Tibial artery (tissue), 4 donors: ENCODE data around the gene ANP32B.
"Not testable (repeated sequence)": the region's sequence is repeated elsewhere in the genome, so short reads cannot be mapped to it uniquely, and the experiment has no call there.

Source experiments
- DNase-seq, 2 donors: peaks; one replicate each; pipeline ENCODE4 v3.0.0-alpha.2; 2019
- H3K27ac ChIP-seq, 2 donors: fragments of 200-600 bp; sonication (generic) in 1 of 2; 1 replicate in 1 of 2; 2 replicates in 1 of 2; pipeline ENCODE4 v1.5.1; 2018 to 2019; ENCODE audit warnings: mild to moderate bottlenecking in 1 of 2
- H3K27me3 ChIP-seq, 2 donors: fragments of 200-600 bp; sonication (generic) in 1 of 2; one replicate each; pipeline versions ENCODE4 v1.5.1 to v1.6.0; 2016 to 2019
- H3K36me3 ChIP-seq, 3 donors: fragments of 200-600 bp; sonication (generic) in 2 of 3; one replicate each; pipeline ENCODE4 v1.5.1; 2016 to 2019; ENCODE audit warnings: mild to moderate bottlenecking in 2 of 3
- H3K4me1 ChIP-seq, 4 donors: fragments of 200-600 bp; sonication (generic) in 2 of 4; 1 replicate in 3 of 4; 2 replicates in 1 of 4; pipeline ENCODE4 v1.5.1; 2016 to 2019
- H3K4me3 ChIP-seq, 2 donors: fragments of 200-600 bp; sonication (generic) in 1 of 2; 1 replicate in 1 of 2; 2 replicates in 1 of 2; pipeline ENCODE4 v1.5.1; 2018 to 2019; ENCODE audit warnings: mild to moderate bottlenecking in 2 of 2
- H3K9me3 ChIP-seq, 3 donors: fragments of 200-600 bp; sonication (generic) in 1 of 3; one replicate each; pipeline ENCODE4 v1.5.1; 2016 to 2019
- intact Hi-C: fragments of 100-400 bp; cut with DNase I; formaldehyde crosslinking; loops from one replicate; pipeline ENCODE4 v1.15.0; 2023; ENCODE audit warnings: low total_unique reads
- TF ChIP-seq, protein P1 (sequence below), 2 experiments: fragments of 200-600 bp in 1 of 2; fragments of 450-650 bp in 1 of 2; IDR thresholded peaks; one replicate each; pipeline ENCODE4 v1.5.1; 2017 to 2019; ENCODE audit warnings: antibody characterized with exemption in 2 of 2, mild to moderate bottlenecking in 1 of 2, moderate library complexity in 1 of 2

Gene ANP32B

DNA sequence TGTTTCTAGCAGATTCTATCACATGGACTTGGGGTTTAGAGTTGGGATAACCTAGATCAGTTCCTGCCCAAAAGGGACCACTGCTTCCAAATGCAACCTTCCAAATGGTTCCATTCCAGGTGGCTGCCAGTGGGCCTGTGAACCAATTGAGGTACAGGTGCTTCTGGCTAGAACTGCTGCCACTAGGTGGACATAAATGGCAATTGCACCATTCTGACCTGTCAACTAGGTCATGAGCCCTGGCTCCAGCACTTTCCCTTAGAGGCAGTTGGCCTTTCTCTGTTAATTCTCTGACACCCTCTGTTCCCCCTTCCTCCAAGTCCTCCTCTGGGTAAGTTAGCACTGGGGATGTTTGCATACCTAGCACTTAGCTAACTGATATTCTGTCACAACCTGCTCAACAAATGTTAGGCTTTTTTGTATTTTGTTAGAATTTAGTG lies 28.6 kb upstream of the ANP32B start:
- Histone ChIP-seq H3K36me3 (no peaks in the 10 kb centered on the region), H3K4me1 (no peaks in the 10 kb centered on the region), H3K27me3 (peaks cover 0 to 16% of the 10 kb centered on the region in 2 donors), H3K9me3 (peaks cover 0 to 13% (median 13%) of the 10 kb centered on the region in 3 donors), H3K4me3 (no peak overlapping the region), H3K27ac (no peak overlapping the region)
- TF ChIP-seq, protein P1, sequence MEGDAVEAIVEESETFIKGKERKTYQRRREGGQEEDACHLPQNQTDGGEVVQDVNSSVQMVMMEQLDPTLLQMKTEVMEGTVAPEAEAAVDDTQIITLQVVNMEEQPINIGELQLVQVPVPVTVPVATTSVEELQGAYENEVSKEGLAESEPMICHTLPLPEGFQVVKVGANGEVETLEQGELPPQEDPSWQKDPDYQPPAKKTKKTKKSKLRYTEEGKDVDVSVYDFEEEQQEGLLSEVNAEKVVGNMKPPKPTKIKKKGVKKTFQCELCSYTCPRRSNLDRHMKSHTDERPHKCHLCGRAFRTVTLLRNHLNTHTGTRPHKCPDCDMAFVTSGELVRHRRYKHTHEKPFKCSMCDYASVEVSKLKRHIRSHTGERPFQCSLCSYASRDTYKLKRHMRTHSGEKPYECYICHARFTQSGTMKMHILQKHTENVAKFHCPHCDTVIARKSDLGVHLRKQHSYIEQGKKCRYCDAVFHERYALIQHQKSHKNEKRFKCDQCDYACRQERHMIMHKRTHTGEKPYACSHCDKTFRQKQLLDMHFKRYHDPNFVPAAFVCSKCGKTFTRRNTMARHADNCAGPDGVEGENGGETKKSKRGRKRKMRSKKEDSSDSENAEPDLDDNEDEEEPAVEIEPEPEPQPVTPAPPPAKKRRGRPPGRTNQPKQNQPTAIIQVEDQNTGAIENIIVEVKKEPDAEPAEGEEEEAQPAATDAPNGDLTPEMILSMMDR (IDR thresholded peaks at IDR 0.05): peak in 1 of 2 experiments; percentile 14
- intact Hi-C loops: no loop called here
- no peak for DNase-seq

DNA sequence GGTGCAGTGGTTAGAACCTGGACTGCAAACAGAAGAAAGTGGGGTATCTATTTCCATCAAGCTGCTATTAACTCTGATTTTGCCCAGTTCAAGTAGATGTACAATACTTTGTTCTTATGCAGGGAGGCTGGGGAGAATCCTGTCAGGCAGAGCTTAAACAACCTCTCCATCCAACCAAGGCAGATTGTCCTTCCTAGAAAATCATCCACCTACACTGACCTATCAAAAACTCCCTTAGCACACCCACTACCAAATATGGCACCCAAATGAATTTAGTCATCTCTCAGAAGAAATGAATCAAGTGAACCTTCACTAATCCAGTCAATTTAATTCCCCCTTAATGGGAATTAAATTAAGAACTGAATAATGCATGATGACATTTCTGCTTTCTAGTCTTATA lies 26.8 kb upstream of the ANP32B start:
- H3K27ac ChIP-seq: no peak overlapping the region
- TF ChIP-seq, protein P1 (IDR thresholded peaks at IDR 0.05): no peak
- peaks cover 0 to 7% of the 10 kb centered on the region in 2 donors for H3K27me3 ChIP-seq
- intact Hi-C loops: no loop called here
- peaks cover 0 to 5% (median 4%) of the 10 kb centered on the region in 3 donors for H3K9me3 ChIP-seq
- DNase-seq: no peak
- H3K4me3 ChIP-seq: no peak overlapping the region
- no peaks in the 10 kb centered on the region for H3K36me3 ChIP-seq
- H3K4me1 ChIP-seq: no peaks in the 10 kb centered on the region

DNA sequence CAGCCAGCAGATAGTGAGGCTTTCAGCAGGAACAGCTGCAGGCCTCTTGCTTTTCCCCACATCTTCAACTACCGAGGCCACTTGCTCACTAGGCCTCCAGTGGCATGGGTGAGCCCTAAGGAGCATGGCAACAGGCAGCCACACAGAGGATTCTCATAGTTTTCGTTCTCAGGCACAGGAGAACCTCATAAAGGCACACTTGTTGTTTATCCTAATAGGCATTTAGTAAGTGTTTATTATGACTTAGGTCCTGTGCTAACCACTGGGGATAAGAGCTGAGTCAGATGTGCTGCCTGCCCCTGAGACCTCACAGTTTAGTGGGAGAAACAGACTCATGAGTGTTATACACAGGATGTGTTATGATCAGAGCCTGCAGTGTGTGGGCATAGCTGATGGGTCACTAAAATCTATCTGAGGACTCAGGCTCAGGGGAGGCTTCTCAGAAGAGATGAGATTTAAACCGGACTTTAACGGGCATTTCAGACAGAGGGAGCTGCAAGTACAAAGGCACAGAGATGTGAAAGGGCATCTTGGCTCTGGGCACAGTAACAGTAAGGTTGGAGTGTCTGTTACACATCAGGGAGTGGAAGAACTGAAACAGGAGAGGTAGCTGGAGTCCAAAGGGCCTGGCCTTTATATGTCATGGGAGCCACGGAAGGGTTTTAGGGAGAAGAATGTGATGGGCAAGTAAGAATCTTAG lies 24.2 kb upstream of the ANP32B start:
- no peak overlapping the region for H3K27ac ChIP-seq
- DNase-seq: no peak

DNA sequence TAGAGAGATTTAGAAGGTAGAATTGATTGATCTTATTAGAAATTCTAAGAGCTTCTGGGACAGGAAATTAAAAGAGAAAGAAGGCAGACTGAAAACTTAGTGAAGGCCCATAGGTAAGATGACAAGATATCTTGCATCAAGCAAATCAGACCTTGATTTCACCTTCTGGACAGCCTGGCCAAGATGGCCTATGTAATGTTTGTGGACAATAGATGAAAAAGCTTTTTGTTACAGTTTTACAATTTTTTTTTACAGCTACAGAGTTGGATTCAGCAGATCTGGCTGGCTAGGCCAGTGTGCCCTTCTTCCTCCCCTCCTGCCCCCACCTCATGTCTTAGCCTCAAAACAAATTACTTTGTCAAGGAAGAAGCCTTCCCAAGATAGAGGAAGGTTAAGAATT lies 23.6 kb upstream of the ANP32B start:
- no peak for DNase-seq
- intact Hi-C loops: no loop called here
- H3K4me1 ChIP-seq: no peaks in the 10 kb centered on the region
- TF ChIP-seq, protein P1 (IDR thresholded peaks at IDR 0.05): no peak
- H3K36me3 ChIP-seq: no peaks in the 10 kb centered on the region
- no peaks in the 10 kb centered on the region for H3K9me3 ChIP-seq
- H3K27me3 ChIP-seq: peaks cover 0 to 2% of the 10 kb centered on the region in 2 donors
- no peak overlapping the region for H3K4me3 ChIP-seq
- H3K27ac ChIP-seq: no peak overlapping the region

More for the DNA sequence above, 24.2 kb upstream of the ANP32B start:
- H3K4me1 ChIP-seq: no peaks in the 10 kb centered on the region
- H3K36me3 ChIP-seq: no peaks in the 10 kb centered on the region
- H3K9me3 ChIP-seq: no peaks in the 10 kb centered on the region
- H3K27me3 ChIP-seq: peaks cover 0 to 2% of the 10 kb centered on the region in 2 donors
- intact Hi-C loops: no loop called here
- H3K4me3 ChIP-seq: no peak overlapping the region
- TF ChIP-seq, protein P1 (IDR thresholded peaks at IDR 0.05): no peak

DNA sequence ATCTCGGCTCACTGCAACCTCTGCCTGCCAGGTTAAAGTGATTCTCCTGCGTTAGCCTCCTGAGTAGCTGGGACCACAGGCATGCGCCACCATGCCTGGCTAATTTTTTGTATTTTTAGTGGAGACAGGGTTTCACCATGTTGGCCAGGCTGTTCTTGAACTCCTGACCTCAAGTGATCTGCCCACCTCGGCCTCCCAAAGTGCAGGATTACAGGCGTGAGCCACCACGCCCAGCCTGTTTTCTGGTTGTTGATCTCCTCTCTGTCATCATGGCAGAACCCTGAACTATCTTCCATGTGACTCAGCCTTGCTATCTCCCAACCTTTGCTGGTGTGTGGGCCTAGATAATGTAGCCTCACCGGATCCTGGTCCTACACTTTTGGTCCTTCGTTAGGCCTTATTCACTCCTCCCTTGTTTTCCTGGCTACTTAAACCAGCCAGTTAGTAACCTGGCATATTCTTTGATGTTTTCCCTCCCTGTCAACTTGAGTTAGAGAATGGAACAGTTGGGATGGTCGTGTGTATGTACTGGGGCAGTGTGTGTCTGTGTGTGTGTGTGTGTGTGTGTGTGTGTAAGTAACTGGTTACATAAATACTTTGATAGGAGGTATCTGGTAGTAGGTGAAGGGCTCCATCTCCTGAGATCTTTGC lies 22.3 kb upstream of the ANP32B start:
- H3K27me3 ChIP-seq, DNase-seq, intact Hi-C loops, H3K27ac ChIP-seq, H3K36me3 ChIP-seq, H3K4me3 ChIP-seq, H3K4me1 ChIP-seq, H3K9me3 ChIP-seq: not testable (repeated sequence)

DNA sequence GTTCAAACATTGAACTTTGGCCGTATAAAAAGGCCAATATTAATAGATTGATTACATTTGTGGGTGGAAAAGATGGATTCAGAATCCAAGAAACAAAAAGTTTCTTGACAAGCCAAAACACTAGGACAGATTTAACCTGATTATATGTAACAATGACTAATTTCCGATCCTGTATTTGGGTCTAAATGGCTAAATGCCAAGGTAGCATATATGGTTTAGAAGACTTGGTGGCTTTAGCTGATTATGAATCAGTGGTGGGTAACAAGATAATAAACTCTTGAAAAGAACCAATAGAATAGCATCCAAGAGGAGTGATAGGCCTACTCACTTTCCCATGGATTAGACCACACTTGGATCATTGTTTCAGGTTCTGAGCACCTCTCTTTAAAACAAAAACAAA lies 21.8 kb upstream of the ANP32B start:
- H3K36me3 ChIP-seq: no peaks in the 10 kb centered on the region
- H3K27me3 ChIP-seq: peaks cover 0 to 5% of the 10 kb centered on the region in 2 donors
- no peaks in the 10 kb centered on the region for H3K9me3 ChIP-seq
- no peak for DNase-seq
- intact Hi-C loops: no loop called here
- H3K4me3 ChIP-seq: no peak overlapping the region
- H3K4me1 ChIP-seq: no peaks in the 10 kb centered on the region
- TF ChIP-seq, protein P1 (IDR thresholded peaks at IDR 0.05): no peak
- H3K27ac ChIP-seq: no peak overlapping the region
